ENCODE measurements around the gene PER3.

- TF ChIP-seq POLR2A (IDR thresholded peaks at IDR 0.05; ENCODE audit: borderline replicate concordance, extremely low read depth, insufficient read depth, insufficient read length) (no peak), CTCF (IDR thresholded peaks at IDR 0.05 in 2 of 3, conservative IDR thresholded peaks at IDR 0.05 in 1 of 3; ENCODE audit: borderline replicate concordance in 1 of 3, insufficient read depth in 1 of 3, low read depth in 2 of 3, low read length in 2 of 3) (no peak), ZBTB33 (IDR thresholded peaks at IDR 0.05; ENCODE audit: extremely low read depth, insufficient replicate concordance, low read length) (no peak), ZFX (IDR thresholded peaks at IDR 0.05) (no peak), CBX3 (IDR thresholded peaks at IDR 0.05; ENCODE audit: low read depth) (no peak), REST (IDR thresholded peaks at IDR 0.05; ENCODE audit: low read depth) (no peak), EZH2 (IDR thresholded peaks at IDR 0.05) (no peak), RAD21 (IDR thresholded peaks at IDR 0.05; ENCODE audit: low read depth) (no peak), TCF7L2 (IDR thresholded peaks at IDR 0.05; ENCODE audit: borderline replicate concordance, extremely low read depth, insufficient read depth, insufficient read length) (no peak), MAX (IDR thresholded peaks at IDR 0.05) (no peak)
These were observed 102.3 kb downstream of the PER3 start for GRCh38 chr1:7886405-7886745.

Data from HCT116 (cell line).